GM12878 (cell line): ENCODE results near the gene ADCK1.

ENCODE experiments used
- EED ChIP-seq: sonication (generic); IDR thresholded peaks from 2 replicates; pipeline ENCODE4 v1.6.1; 2016; ENCODE audit warnings: antibody characterized with exemption, low read depth
- FOXM1 ChIP-seq: IDR thresholded peaks from 2 replicates; pipeline ENCODE4 v1.6.1; 2012; ENCODE audit warnings: low read depth, mild to moderate bottlenecking, inconsistent platforms, low read length, moderate library complexity
- HDGF ChIP-seq: fragments of 450-650 bp; IDR thresholded peaks from 2 replicates; pipeline ENCODE4 v1.6.1; 2016; ENCODE audit warnings: antibody characterized with exemption
- MAX ChIP-seq: IDR thresholded peaks from 2 replicates; pipeline ENCODE4 v1.6.1; 2012; ENCODE audit warnings: low read depth, low read length, improper control_type of control experiment
- POLR2AphosphoS5 ChIP-seq: IDR thresholded peaks from 2 replicates; pipeline ENCODE4 v1.6.1; 2011; ENCODE audit warnings: mild to moderate bottlenecking, low read length, inconsistent platforms

- no peak for TF ChIP-seq FOXM1
- no peak for TF ChIP-seq MAX
- no peak for TF ChIP-seq HDGF
- TF ChIP-seq EED: no peak
- no peak for TF ChIP-seq POLR2AphosphoS5
Measured at GRCh38 chr14:77791225-77791600, 8.7 kb upstream of the ADCK1 start.
